Measurements from ENCODE around the gene SENP8.

Gene SENP8

GRCh38 chr15:72156928-72157327 lies 38.7 kb downstream of the SENP8 start:
- H3F3A ChIP-seq (ENCODE audit: insufficient read depth): no peaks in the 10 kb centered on the region
- H4K20me1 ChIP-seq (ENCODE audit: low read depth, low read length): no peaks in the 10 kb centered on the region
- H3K27ac ChIP-seq (ENCODE audit: low read depth, low read length): no peak overlapping the region
- no peaks in the 10 kb centered on the region for H3K79me2 ChIP-seq (ENCODE audit: insufficient read depth, low read length)
- no peak overlapping the region for H2AFZ ChIP-seq (ENCODE audit: low read depth, low read length, severe bottlenecking)
- no peaks in the 10 kb centered on the region for H3K36me3 ChIP-seq (ENCODE audit: low read length)
- TF ChIP-seq EZH2phosphoT487 (conservative IDR thresholded peaks at IDR 0.05; ENCODE audit: low read length) (no peak), CTCF (IDR thresholded peaks at IDR 0.05; ENCODE audit: insufficient read depth, low read length, poor library complexity, severe bottlenecking) (no peak)
- no peak overlapping the region for H3K9ac ChIP-seq (ENCODE audit: low read length)
- no peak overlapping the region for H3K4me3 ChIP-seq (ENCODE audit: insufficient read depth, low read length, poor library complexity, severe bottlenecking)
- H3K27me3 ChIP-seq (ENCODE audit: low read length): no peaks in the 10 kb centered on the region
- no peak overlapping the region for H3K4me2 ChIP-seq (ENCODE audit: low read depth, low read length, poor library complexity, severe bottlenecking)
- no peaks in the 10 kb centered on the region for H3K9me3 ChIP-seq (ENCODE audit: insufficient read depth, low read length)
- H3K9me2 ChIP-seq (replicated peaks; ENCODE audit: insufficient read depth, low read length): no peaks in the 10 kb centered on the region

GRCh38 chr15:72160696-72161245 lies 42.6 kb downstream of the SENP8 start:
- Histone ChIP-seq H3K9me3 (ENCODE audit: insufficient read depth, low read length) (no peaks in the 10 kb centered on the region), H3K4me3 (ENCODE audit: insufficient read depth, low read length, poor library complexity, severe bottlenecking) (no peak overlapping the region), H3K9me2 (replicated peaks; ENCODE audit: insufficient read depth, low read length) (no peaks in the 10 kb centered on the region), H3K36me3 (ENCODE audit: low read length) (no peaks in the 10 kb centered on the region), H3K4me2 (ENCODE audit: low read depth, low read length, poor library complexity, severe bottlenecking) (no peak overlapping the region), H3K79me2 (ENCODE audit: insufficient read depth, low read length) (no peaks in the 10 kb centered on the region), H3K9ac (ENCODE audit: low read length) (no peak overlapping the region), H3F3A (ENCODE audit: insufficient read depth) (no peaks in the 10 kb centered on the region), H2AFZ (ENCODE audit: low read depth, low read length, severe bottlenecking) (no peak overlapping the region), H4K20me1 (ENCODE audit: low read depth, low read length) (no peaks in the 10 kb centered on the region), H3K27me3 (ENCODE audit: low read length) (no peaks in the 10 kb centered on the region), H3K27ac (ENCODE audit: low read depth, low read length) (no peak overlapping the region)
- no peak for TF ChIP-seq EZH2phosphoT487 (conservative IDR thresholded peaks at IDR 0.05; ENCODE audit: low read length)
- TF ChIP-seq CTCF (IDR thresholded peaks at IDR 0.05; ENCODE audit: insufficient read depth, low read length, poor library complexity, severe bottlenecking): no peak

GRCh38 chr15:72161361-72162132 lies 43.3 kb downstream of the SENP8 start:
- H3F3A ChIP-seq (ENCODE audit: insufficient read depth): no peaks in the 10 kb centered on the region
- H3K36me3 ChIP-seq (ENCODE audit: low read length): no peaks in the 10 kb centered on the region
- no peaks in the 10 kb centered on the region for H3K79me2 ChIP-seq (ENCODE audit: insufficient read depth, low read length)
- H4K20me1 ChIP-seq (ENCODE audit: low read depth, low read length): no peaks in the 10 kb centered on the region
- no peak overlapping the region for H3K9ac ChIP-seq (ENCODE audit: low read length)
- no peak overlapping the region for H3K27ac ChIP-seq (ENCODE audit: low read depth, low read length)
- H3K4me2 ChIP-seq (ENCODE audit: low read depth, low read length, poor library complexity, severe bottlenecking): no peak overlapping the region
- no peaks in the 10 kb centered on the region for H3K27me3 ChIP-seq (ENCODE audit: low read length)
- H3K9me2 ChIP-seq (replicated peaks; ENCODE audit: insufficient read depth, low read length): no peaks in the 10 kb centered on the region
- H3K9me3 ChIP-seq (ENCODE audit: insufficient read depth, low read length): no peaks in the 10 kb centered on the region
- no peak overlapping the region for H3K4me3 ChIP-seq (ENCODE audit: insufficient read depth, low read length, poor library complexity, severe bottlenecking)
- no peak for TF ChIP-seq CTCF (IDR thresholded peaks at IDR 0.05; ENCODE audit: insufficient read depth, low read length, poor library complexity, severe bottlenecking)
- no peak for TF ChIP-seq EZH2phosphoT487 (conservative IDR thresholded peaks at IDR 0.05; ENCODE audit: low read length)
- no peak overlapping the region for H2AFZ ChIP-seq (ENCODE audit: low read depth, low read length, severe bottlenecking)
